ENCODE measurements around the gene LDB2. TPM values are rescaled to one million over a fixed set of nuclear protein-coding genes. Genes with fewer than 3 reads are reported as not detected.

The LDB2 gene
- total and polyA plus RNA-seq, 7 donors, result 7.0 to 18.9 (median 10.1) TPM

GRCh38 chr4:16862697-16863096, 35.7 kb downstream of the LDB2 start:
- Histone ChIP-seq H3K9me3 (no peaks in the 10 kb centered on the region), H3K27ac (no peak overlapping the region), H3K4me3 (no peak overlapping the region), H3K36me3 (ENCODE audit: insufficient read depth in 1 of 2, low read depth in 1 of 2) (no peaks in the 10 kb centered on the region), H3K4me1 (no peaks in the 10 kb centered on the region), H3K27me3 (ENCODE audit: insufficient read depth in 3 of 3, low read length in 2 of 3) (no peaks in the 10 kb centered on the region)
- TF ChIP-seq, protein P1, sequence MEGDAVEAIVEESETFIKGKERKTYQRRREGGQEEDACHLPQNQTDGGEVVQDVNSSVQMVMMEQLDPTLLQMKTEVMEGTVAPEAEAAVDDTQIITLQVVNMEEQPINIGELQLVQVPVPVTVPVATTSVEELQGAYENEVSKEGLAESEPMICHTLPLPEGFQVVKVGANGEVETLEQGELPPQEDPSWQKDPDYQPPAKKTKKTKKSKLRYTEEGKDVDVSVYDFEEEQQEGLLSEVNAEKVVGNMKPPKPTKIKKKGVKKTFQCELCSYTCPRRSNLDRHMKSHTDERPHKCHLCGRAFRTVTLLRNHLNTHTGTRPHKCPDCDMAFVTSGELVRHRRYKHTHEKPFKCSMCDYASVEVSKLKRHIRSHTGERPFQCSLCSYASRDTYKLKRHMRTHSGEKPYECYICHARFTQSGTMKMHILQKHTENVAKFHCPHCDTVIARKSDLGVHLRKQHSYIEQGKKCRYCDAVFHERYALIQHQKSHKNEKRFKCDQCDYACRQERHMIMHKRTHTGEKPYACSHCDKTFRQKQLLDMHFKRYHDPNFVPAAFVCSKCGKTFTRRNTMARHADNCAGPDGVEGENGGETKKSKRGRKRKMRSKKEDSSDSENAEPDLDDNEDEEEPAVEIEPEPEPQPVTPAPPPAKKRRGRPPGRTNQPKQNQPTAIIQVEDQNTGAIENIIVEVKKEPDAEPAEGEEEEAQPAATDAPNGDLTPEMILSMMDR (IDR thresholded peaks at IDR 0.05), result no peak
- DNase-seq (no peak), ATAC-seq (no peak)
- intact Hi-C loops (cut with DNase I), result no loop called here
- 55 to 64% (median 63%) methylated on average over 11 of the region's 11 CpGs for WGBS, 3 donors

DNA sequence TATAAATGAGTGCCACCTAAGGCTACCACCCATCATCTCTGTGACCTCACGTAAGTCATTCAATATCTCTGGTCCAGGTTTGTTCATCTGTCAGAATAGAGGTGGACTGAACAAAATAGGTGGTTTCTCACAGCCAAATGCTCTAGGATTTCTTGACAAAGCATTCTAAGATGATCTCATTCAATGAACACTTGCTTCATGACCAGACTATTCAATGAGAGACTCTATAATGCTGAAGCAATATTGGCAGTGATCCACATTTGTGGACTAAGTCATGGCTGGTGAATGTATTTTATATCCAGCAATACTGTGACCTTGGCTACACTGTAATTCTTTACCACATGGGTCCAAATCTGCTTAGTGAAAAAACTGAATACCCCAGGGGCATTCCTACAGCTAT, 37.9 kb downstream of the LDB2 start:
- intact Hi-C loops (cut with DNase I), result no loop called here
- TF ChIP-seq, protein P1 (IDR thresholded peaks at IDR 0.05), result no peak
- Histone ChIP-seq H3K4me1 (no peaks in the 10 kb centered on the region), H3K4me3 (no peak overlapping the region), H3K9me3 (no peaks in the 10 kb centered on the region), H3K27me3 (ENCODE audit: insufficient read depth in 3 of 3, low read length in 2 of 3) (no peaks in the 10 kb centered on the region), H3K36me3 (ENCODE audit: insufficient read depth in 1 of 2, low read depth in 1 of 2) (no peaks in the 10 kb centered on the region), H3K27ac (peak overlapping the region; percentile 3)
- WGBS, 3 donors, result 52 to 87% (median 85%) methylated on average over 1 of the region's 1 CpG
- ATAC-seq, result no peak
- no peak for DNase-seq

GRCh38 chr4:16859031-16859430, 39.4 kb downstream of the LDB2 start:
- 68 to 74% (median 73%) methylated on average over 4 of the region's 4 CpGs for WGBS, 3 donors
- intact Hi-C loops (cut with DNase I), result no loop called here
- no peak for ATAC-seq

DNA sequence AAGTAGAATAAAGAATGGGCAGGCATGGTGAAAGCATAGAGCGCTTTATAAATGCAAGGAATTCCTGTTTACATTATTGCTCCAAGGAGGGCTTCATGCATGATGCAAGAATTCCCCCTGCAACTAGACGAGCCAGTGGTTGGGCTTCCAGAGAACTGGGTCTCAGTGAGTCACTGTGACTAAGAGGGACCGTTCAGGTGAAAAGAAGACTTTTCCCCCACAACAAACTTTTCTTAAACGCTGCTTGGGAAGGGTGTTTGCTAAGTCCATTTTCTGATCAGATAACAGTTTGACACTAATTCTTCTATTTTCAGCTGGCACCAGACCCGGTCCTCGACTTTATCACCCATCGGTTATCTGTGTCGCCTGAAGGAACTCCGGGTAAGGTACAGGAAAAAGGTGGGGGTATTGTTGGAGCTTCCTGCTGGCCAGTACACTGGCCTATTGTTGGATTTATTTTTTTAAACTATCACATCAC, 40.1 kb downstream of the LDB2 start:
- H3K27me3 ChIP-seq (ENCODE audit: insufficient read depth in 3 of 3, low read length in 2 of 3), result no peaks in the 10 kb centered on the region
- DNase-seq (no peak), ATAC-seq (peak in 2 of 4 donors; percentile 34 to 46)
- H3K9me3 ChIP-seq, result no peaks in the 10 kb centered on the region
- H3K27ac ChIP-seq, result no peak overlapping the region
- no peaks in the 10 kb centered on the region for H3K36me3 ChIP-seq (ENCODE audit: insufficient read depth in 1 of 2, low read depth in 1 of 2)
- 64 to 68% (median 67%) methylated on average over 9 of the region's 9 CpGs for WGBS, 3 donors
- intact Hi-C loops (cut with DNase I), result no loop called here
- TF ChIP-seq, protein P1 (IDR thresholded peaks at IDR 0.05), result no peak
- no peak overlapping the region for H3K4me3 ChIP-seq
- H3K4me1 ChIP-seq, result no peaks in the 10 kb centered on the region

More at GRCh38 chr4:16859031-16859430, 39.4 kb downstream of the LDB2 start:
- no peaks in the 10 kb centered on the region for H3K27me3 ChIP-seq (ENCODE audit: insufficient read depth in 3 of 3, low read length in 2 of 3)
- TF ChIP-seq, protein P1 (IDR thresholded peaks at IDR 0.05), result no peak
- H3K27ac ChIP-seq, result peak overlapping the region; percentile 3
- no peak for DNase-seq
- H3K4me1 ChIP-seq, result no peaks in the 10 kb centered on the region
- H3K36me3 ChIP-seq (ENCODE audit: insufficient read depth in 1 of 2, low read depth in 1 of 2), result no peaks in the 10 kb centered on the region
- H3K9me3 ChIP-seq, result no peaks in the 10 kb centered on the region
- H3K4me3 ChIP-seq, result no peak overlapping the region

GRCh38 chr4:16857425-16857824, 41.0 kb downstream of the LDB2 start:
- TF ChIP-seq, protein P1 (IDR thresholded peaks at IDR 0.05), result no peak
- no peaks in the 10 kb centered on the region for H3K9me3 ChIP-seq
- H3K4me3 ChIP-seq, result no peak overlapping the region
- no peaks in the 10 kb centered on the region for H3K36me3 ChIP-seq (ENCODE audit: insufficient read depth in 1 of 2, low read depth in 1 of 2)
- ATAC-seq, result no peak
- no peak for DNase-seq
- WGBS, 3 donors, result 60 to 78% (median 64%) methylated on average over 5 of the region's 5 CpGs
- intact Hi-C loops (cut with DNase I), result no loop called here
- no peaks in the 10 kb centered on the region for H3K27me3 ChIP-seq (ENCODE audit: insufficient read depth in 3 of 3, low read length in 2 of 3)
- no peaks in the 10 kb centered on the region for H3K4me1 ChIP-seq
- no peak overlapping the region for H3K27ac ChIP-seq

Measured in psoas muscle (tissue), 8 donors.